Measurements from ENCODE around the gene PEPD.

- TF ChIP-seq POLR2A (IDR thresholded peaks at IDR 0.05) (no peak), POLR2AphosphoS5 (IDR thresholded peaks at IDR 0.05) (no peak)
- TF ChIP-seq, protein P1, sequence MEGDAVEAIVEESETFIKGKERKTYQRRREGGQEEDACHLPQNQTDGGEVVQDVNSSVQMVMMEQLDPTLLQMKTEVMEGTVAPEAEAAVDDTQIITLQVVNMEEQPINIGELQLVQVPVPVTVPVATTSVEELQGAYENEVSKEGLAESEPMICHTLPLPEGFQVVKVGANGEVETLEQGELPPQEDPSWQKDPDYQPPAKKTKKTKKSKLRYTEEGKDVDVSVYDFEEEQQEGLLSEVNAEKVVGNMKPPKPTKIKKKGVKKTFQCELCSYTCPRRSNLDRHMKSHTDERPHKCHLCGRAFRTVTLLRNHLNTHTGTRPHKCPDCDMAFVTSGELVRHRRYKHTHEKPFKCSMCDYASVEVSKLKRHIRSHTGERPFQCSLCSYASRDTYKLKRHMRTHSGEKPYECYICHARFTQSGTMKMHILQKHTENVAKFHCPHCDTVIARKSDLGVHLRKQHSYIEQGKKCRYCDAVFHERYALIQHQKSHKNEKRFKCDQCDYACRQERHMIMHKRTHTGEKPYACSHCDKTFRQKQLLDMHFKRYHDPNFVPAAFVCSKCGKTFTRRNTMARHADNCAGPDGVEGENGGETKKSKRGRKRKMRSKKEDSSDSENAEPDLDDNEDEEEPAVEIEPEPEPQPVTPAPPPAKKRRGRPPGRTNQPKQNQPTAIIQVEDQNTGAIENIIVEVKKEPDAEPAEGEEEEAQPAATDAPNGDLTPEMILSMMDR (IDR thresholded peaks at IDR 0.05), result no peak
These were observed 1.6 kb upstream of the PEPD start for GRCh38 chr19:33523167-33523566.
